BE2C (cell line): ENCODE data around the gene MSL2.
"Not testable (repeated sequence)": the region's sequence is repeated elsewhere in the genome, so short reads cannot be mapped to it uniquely, and the experiment has no call there.

Experiments
- DNase-seq: peaks from one replicate; pipeline ENCODE4 v3.0.0-alpha.2; 2020
- H3K27me3 ChIP-seq: fragments of 250-450 bp; sonication (Bioruptor Pico); 2 replicates; pipeline ENCODE4 v1.5.1; 2020; ENCODE audit warnings: mild to moderate bottlenecking
- H3K36me3 ChIP-seq: fragments of 250-450 bp; sonication (Bioruptor Pico); 2 replicates; pipeline ENCODE4 v1.5.1; 2020; ENCODE audit warnings: mild to moderate bottlenecking
- H3K4me1 ChIP-seq: fragments of 250-450 bp; sonication (Bioruptor Pico); 2 replicates; pipeline ENCODE4 v1.5.1; 2020
- H3K4me3 ChIP-seq: 2 replicates; pipeline ENCODE4 v1.5.1; 2011; ENCODE audit warnings: low read depth, low read length
- H3K9me3 ChIP-seq: fragments of 250-450 bp; sonication (Bioruptor Pico); 2 replicates; pipeline ENCODE4 v1.5.1; 2020
- TF ChIP-seq, protein P1 (sequence below): IDR thresholded peaks from 2 replicates; pipeline ENCODE4 v1.5.1; 2012; ENCODE audit warnings: mild to moderate bottlenecking, low read depth, low read length

Gene MSL2

DNA sequence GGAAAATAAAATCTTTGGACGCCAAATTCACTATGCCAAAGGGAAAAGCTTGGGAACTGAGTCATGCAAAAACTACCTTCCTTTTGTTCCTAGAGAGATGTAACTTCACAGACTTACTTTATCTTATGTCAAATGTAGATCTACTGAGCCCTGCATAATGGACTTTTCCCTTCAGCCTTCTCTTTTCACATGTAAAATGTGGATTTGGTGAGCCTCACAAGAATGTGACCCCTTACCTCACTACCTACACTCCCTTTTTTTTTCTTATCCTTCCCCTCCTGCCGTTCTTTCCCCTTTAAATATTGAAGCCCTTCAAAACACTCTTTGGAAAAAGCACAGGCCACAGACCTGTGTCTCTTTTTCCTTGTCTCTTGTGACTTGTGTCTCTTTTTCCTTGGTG lies 40.0 kb upstream of the MSL2 start:
- TF ChIP-seq, protein P1, sequence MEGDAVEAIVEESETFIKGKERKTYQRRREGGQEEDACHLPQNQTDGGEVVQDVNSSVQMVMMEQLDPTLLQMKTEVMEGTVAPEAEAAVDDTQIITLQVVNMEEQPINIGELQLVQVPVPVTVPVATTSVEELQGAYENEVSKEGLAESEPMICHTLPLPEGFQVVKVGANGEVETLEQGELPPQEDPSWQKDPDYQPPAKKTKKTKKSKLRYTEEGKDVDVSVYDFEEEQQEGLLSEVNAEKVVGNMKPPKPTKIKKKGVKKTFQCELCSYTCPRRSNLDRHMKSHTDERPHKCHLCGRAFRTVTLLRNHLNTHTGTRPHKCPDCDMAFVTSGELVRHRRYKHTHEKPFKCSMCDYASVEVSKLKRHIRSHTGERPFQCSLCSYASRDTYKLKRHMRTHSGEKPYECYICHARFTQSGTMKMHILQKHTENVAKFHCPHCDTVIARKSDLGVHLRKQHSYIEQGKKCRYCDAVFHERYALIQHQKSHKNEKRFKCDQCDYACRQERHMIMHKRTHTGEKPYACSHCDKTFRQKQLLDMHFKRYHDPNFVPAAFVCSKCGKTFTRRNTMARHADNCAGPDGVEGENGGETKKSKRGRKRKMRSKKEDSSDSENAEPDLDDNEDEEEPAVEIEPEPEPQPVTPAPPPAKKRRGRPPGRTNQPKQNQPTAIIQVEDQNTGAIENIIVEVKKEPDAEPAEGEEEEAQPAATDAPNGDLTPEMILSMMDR, result no peak
- Histone ChIP-seq H3K9me3 (no peaks in the 10 kb centered on the region), H3K36me3 (no peaks in the 10 kb centered on the region), H3K4me1 (no peaks in the 10 kb centered on the region), H3K4me3 (no peak overlapping the region), H3K27me3 (no peaks in the 10 kb centered on the region)
- DNase-seq, result no peak

DNA sequence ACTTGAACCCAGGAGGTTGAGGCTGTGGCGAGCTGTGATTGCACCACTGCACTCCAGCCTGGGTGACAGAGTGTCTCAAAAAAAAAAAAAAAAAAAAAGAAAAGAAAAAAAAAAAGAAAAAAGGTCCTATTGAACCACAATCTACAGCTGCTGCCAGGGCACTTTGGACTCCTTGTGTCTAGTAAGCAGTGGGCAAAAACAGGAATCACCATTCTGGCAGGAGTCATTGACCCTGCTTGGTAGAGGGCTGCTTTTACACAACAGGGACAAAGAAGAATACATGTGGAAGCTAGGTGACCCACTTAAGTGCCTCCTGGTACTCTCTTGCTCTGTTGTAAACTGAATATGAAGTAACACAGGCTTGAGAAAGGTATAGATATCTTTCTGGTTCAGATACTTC lies 39.4 kb upstream of the MSL2 start:
- H3K4me1 ChIP-seq, result no peaks in the 10 kb centered on the region
- no peak for DNase-seq
- TF ChIP-seq, protein P1, result no peak
- H3K27me3 ChIP-seq, result no peaks in the 10 kb centered on the region
- no peaks in the 10 kb centered on the region for H3K9me3 ChIP-seq
- H3K4me3 ChIP-seq, result no peak overlapping the region
- no peaks in the 10 kb centered on the region for H3K36me3 ChIP-seq

DNA sequence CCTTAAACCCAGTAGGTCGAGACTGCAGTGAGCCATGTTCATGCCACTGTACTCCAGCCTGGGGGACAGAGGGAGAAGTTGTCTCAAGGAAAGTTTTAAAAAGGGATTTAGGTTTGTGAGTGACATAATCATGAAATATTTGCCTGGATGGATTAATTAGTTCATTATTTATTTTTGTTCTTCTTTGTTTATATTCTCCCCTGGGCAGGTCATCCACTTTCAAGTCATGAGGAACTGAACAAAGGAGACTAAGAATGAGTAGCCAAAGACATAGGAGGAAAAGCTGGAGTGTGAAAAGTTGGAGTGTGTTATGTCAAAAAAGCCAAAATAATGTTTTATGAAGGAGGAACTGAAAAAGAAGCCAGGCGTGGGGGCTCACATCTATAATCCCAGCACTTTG lies 36.3 kb upstream of the MSL2 start:
- Histone ChIP-seq H3K9me3 (no peaks in the 10 kb centered on the region), H3K4me3 (no peak overlapping the region), H3K27me3 (no peaks in the 10 kb centered on the region), H3K36me3 (no peaks in the 10 kb centered on the region), H3K4me1 (no peaks in the 10 kb centered on the region)
- TF ChIP-seq, protein P1, result no peak
- no peak for DNase-seq

DNA sequence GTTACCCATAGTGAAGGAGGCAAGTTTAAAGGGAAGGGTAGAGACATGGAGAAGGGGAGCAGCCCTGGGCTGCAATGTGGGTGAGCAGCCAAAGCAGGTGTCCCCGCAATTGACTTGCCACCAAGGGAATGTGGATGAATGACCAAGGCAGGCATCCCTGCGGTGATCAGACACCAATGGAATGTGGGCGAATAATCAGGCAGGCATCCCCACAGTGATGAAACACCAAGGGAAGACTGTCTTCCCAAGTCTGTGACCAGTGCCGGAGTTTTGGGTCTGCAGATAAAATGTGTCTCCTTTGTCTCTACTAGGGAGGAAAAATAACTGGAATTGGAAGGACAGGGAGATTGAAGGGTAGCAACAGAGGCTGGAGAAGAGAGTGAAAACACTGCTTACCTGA lies 26.6 kb upstream of the MSL2 start:
- H3K36me3 ChIP-seq, H3K4me1 ChIP-seq, H3K9me3 ChIP-seq, H3K4me3 ChIP-seq, H3K27me3 ChIP-seq, DNase-seq: not testable (repeated sequence)

DNA sequence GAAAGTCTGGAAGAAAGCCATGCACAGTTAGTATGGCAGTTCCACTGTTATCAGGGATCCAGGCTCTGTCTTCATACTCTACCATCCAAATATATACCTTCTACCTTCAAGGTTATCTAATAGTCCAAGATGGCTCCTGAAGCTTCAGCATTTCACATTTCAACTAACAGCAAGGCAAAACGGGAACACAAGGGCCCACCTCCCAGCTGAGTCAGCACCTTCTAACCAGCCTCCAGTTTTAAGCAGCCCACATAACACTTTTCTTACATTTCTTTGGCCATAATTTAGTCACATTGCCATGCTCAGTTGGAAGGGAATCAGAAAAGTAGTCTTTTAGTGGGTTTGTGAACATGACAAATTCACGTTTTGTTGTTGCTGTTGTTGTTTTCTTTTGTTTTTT lies 15.4 kb upstream of the MSL2 start:
- Histone ChIP-seq H3K4me1 (no peaks in the 10 kb centered on the region), H3K27me3 (no peaks in the 10 kb centered on the region; the same call in 1 of the 2 replicates), H3K4me3 (no peak overlapping the region), H3K9me3 (no peaks in the 10 kb centered on the region), H3K36me3 (no peaks in the 10 kb centered on the region)
- no peak for DNase-seq
- TF ChIP-seq, protein P1, result no peak

DNA sequence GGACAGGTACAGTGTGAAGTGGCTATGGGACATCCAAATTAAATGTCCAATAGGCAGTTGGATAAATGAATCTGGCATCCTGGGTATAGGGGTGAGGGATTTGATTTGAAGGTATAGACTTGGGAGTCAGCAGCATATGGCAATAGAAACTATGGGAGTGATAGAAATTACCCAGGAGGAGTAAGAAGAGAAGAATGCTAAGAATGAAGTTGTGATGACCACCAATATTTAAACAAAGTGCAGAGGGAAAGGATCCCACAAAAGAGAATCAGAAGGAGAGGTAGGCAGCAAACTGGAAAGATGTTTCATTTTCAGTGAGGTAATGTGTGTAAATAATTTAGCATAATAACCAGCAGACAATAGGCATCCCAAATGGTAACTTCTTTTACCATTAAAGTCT lies 13.8 kb upstream of the MSL2 start:
- no peaks in the 10 kb centered on the region for H3K9me3 ChIP-seq
- H3K4me1 ChIP-seq, result no peaks in the 10 kb centered on the region
- no peaks in the 10 kb centered on the region for H3K36me3 ChIP-seq
- no peak overlapping the region for H3K4me3 ChIP-seq
- H3K27me3 ChIP-seq, result no peaks in the 10 kb centered on the region; the same call in 1 of the 2 replicates
- TF ChIP-seq, protein P1, result no peak
- DNase-seq, result no peak
